ENCODE measurements around the gene GRAMD2B. TPM values are rescaled to one million over a fixed set of nuclear protein-coding genes. Genes with fewer than 3 reads are reported as not detected.
"Not testable (repeated sequence)": the region's sequence is repeated elsewhere in the genome, so short reads cannot be mapped to it uniquely, and the experiment has no call there.

The GRAMD2B gene, protein sequence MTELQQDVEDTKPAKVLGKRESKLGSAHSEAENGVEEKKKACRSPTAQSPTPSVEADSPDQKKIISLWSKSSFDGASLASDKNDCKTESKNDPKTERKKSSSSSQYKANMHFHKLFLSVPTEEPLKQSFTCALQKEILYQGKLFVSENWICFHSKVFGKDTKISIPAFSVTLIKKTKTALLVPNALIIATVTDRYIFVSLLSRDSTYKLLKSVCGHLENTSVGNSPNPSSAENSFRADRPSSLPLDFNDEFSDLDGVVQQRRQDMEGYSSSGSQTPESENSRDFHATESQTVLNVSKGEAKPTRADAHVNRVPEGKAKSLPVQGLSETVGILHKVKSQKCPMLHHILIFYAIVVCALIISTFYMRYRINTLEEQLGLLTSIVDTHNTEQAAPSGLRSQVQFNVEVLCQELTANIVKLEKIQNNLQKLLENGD
- total RNA-seq = 29.3 TPM
- long read RNA-seq, transcript GRAMD2B-201 (14 exons, 3,175 nt) = minor isoform, 5 of 26 reads
- long read RNA-seq, transcript GRAMD2B-218 (15 exons, 2,977 nt) = major isoform, 12 of 26 reads
- long read RNA-seq, partial matches to known transcripts = 2 of 26 reads
- long read RNA-seq, other reads (novel, unspliced or antisense) = 6 of 26 reads

- peak; percentile 90 for DNase-seq (ENCODE audit: missing footprints)
- peak; percentile 96 for ATAC-seq
- intact Hi-C loops (cut with DNase I) = loop anchor here (5.0 kb wide), 2 partner anchors 51 to 114 kb away; no protein-coding TSS in a partner anchor
Observed at GRCh38 chr5:126422994-126423788, at the start of gene GRAMD2B. Gene GRAMD2B, plus strand, starts transcription at chr5:126423409. Its CDS starts 198 bp downstream, at chr5:126423607.

DNA sequence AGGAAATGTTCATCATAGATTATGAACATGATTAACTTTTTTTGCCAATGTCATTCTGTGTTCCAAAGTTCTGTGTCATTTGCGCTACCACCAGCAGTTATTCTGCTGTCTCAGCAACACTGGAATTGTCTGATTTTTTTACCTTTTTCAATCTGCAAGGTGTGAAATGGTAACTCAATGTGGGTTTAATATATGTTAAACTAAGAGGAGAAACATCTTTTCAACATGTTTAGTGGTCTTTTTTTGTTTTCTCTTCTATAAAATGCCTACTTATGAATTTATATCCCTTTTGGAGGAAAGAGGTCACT is 49.1 kb upstream of the GRAMD2B start:
- no peak for ATAC-seq
- intact Hi-C loops (cut with DNase I) = loop anchor here (5.0 kb wide), 1 partner anchor 48 kb away; the partner anchor contains the start of gene GRAMD2B

GRCh38 chr5:126376443-126376842 is 46.8 kb upstream of the GRAMD2B start:
- ATAC-seq = no peak
- DNase-seq (ENCODE audit: missing footprints) = peak; percentile 45
- intact Hi-C loops (cut with DNase I) = no loop called here

More for the DNA sequence above, 49.1 kb upstream of the GRAMD2B start:
- no peak for DNase-seq (ENCODE audit: missing footprints)

DNA sequence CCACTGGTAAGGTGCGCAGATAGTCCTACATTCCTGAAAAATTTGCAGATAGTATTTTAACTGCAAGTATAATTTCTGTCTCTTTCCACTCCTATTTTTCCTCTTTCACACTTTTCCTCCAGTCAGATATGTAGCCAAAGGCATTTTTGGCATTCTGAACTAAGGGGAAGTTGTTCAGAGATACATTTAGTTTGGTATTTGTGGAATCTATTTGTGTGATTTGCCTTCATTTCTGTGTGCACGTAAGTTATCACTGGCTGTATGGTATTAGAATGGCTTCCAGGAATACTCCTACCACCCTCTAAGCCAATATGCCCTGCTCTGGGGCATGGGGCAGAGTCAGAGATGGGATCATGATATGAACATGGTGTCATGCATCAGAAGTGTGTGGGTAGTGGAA is 45.8 kb upstream of the GRAMD2B start:
- no peak for DNase-seq (ENCODE audit: missing footprints)
- intact Hi-C loops (cut with DNase I) = no loop called here
- ATAC-seq = no peak

DNA sequence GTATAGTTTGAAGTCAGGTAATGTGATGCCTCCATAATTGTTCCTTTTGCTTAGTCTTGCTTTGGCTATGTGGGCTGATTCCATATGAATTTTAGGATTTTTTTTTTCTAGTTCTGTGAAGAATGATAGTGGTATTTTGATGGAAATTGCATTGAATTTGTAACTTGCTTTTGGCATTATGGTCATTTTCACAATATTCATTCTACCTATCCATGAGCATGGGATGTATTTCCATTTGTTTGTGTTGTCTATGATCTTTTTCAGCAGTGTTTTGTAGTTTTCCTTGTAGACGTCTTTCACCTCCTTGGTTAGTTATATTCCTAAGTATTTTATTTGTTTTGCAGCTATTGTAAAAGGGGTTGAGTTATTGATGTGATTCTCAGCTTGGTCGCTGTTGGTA is 42.9 kb upstream of the GRAMD2B start:
- DNase-seq (ENCODE audit: missing footprints); intact Hi-C loops (cut with DNase I); ATAC-seq: not testable (repeated sequence)

- ATAC-seq (no peak), DNase-seq (ENCODE audit: missing footprints) (no peak)
- intact Hi-C loops (cut with DNase I) = no loop called here
Observed at GRCh38 chr5:126383246-126383645, 40.0 kb upstream of the GRAMD2B start.

- no peak for DNase-seq (ENCODE audit: missing footprints)
- intact Hi-C loops (cut with DNase I) = no loop called here
- ATAC-seq = no peak
Observed at GRCh38 chr5:126383776-126384175, 39.4 kb upstream of the GRAMD2B start.

DNA sequence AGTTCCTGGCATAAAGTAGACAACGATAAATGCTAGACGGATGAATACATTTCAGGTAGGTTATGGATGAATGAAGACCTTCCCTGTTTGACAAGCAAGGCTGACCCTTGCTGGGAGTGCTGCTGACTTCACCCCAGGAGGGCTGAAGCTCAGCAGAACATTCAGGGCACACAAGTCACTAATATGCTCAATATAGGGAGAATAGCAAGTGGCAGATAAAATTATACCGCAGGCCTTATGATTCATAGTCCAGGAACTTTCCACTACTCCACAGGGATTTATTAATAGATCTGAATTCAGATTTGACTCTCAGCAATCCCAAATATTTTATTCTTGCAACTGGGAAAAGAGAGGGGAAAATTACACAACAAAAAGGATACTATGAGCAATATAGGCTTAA is 38.2 kb upstream of the GRAMD2B start:
- intact Hi-C loops (cut with DNase I) = no loop called here
- DNase-seq (ENCODE audit: missing footprints) (no peak), ATAC-seq (peak; percentile 65)

GRCh38 chr5:126385524-126386502 is 37.4 kb upstream of the GRAMD2B start:
- intact Hi-C loops (cut with DNase I) = no loop called here
- DNase-seq (ENCODE audit: missing footprints) (no peak), ATAC-seq (no peak)

- intact Hi-C loops (cut with DNase I) = no loop called here
- no peak for ATAC-seq
Observed at GRCh38 chr5:126389179-126389578, 34.0 kb upstream of the GRAMD2B start.

DNA sequence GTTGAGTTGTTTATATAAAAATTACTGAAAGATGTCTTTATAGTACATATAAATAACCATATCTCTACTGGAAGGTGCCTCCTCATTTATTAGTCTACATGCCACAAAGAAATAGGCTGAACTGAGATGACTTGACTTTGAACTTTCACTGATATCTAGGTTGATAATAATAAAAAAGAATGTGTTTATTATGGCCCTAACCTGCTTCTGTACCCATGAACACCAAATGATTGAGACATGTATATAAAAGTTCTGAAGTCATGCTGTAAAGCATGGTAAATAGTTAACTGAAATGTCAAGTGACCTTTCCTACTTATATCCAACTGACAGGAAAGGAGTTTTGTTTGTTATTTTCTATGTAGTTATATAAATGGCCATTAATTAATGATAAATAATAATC is 33.2 kb upstream of the GRAMD2B start:
- ATAC-seq (no peak), DNase-seq (ENCODE audit: missing footprints) (no peak)
- intact Hi-C loops (cut with DNase I) = no loop called here

More at GRCh38 chr5:126389179-126389578, 34.0 kb upstream of the GRAMD2B start:
- no peak for DNase-seq (ENCODE audit: missing footprints)

GRCh38 chr5:126391386-126391785 is 31.8 kb upstream of the GRAMD2B start:
- intact Hi-C loops (cut with DNase I) = no loop called here
- DNase-seq (ENCODE audit: missing footprints) = no peak
- no peak for ATAC-seq

DNA sequence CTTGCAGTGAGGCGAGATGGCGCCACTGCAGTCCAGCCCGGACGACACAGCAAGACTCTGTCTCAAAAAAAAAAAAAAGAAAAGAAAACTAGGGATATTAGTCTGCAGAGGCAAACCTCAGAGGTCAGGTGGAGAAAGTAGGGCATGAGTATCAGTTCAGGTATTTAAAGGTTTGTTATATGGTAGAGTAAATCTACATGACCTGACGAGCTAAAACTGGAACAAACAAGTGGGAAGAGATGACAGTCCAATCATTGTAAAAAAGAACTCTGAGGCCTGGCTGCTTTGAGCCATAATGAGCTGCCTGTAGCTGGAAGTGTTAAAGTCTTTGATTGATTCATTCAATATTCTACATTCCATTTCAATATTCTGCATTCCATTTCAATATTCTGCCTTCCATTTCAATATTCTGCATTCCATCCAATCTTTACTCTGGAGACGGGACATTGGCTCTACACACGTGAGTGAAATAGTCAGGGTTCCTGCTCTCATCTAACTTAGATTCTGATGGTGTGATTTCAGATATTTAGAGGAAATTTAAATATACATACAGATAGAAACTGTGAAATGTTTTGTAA is 28.9 kb upstream of the GRAMD2B start:
- ATAC-seq (no peak), DNase-seq (ENCODE audit: missing footprints) (no peak)
- intact Hi-C loops (cut with DNase I) = no loop called here

DNA sequence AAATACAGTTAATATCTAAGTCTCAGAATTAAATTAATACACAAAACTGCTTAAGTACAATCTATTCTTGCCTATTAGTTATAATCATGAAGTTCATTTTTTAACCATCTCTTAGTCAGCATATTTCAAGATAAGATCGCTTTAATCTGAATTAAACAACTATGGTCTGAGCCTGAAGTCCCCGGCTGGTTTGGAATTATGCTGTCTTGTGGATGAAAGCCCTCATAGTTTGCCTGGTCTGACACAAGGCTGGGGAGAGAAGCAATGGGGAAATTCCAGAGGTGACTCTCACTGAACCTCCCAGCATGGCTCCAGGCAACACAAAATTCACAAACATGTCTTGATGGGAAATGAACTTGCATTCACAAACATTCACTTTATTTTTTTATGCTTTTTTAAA is 28.0 kb upstream of the GRAMD2B start:
- intact Hi-C loops (cut with DNase I) = no loop called here
- DNase-seq (ENCODE audit: missing footprints) = no peak
- ATAC-seq = no peak

- DNase-seq (ENCODE audit: missing footprints) (no peak), ATAC-seq (no peak)
- intact Hi-C loops (cut with DNase I) = no loop called here
Observed at GRCh38 chr5:126395605-126396004, 27.6 kb upstream of the GRAMD2B start.

- DNase-seq (ENCODE audit: missing footprints); ATAC-seq; intact Hi-C loops (cut with DNase I): not testable (repeated sequence)
Observed at GRCh38 chr5:126396721-126397120, 26.5 kb upstream of the GRAMD2B start.

DNA sequence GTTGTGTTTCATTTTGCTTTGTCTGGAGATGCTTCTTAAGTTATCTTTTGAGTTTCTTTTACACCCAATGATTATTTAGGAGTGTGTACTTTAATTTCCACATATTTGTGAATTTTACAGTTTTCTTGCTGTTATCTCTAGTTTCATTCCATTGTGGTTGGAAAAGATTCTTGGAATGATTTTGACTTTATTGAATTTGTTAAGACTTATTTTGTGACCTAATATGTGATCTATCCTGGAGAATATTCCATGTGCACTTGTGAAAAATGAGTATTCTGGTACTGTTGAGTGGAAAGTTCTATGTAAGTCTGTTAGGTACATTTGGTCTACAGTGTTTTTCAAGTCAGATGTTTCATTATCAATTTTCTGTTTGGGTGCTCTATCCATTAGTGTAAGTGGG is 24.4 kb upstream of the GRAMD2B start:
- no peak for DNase-seq (ENCODE audit: missing footprints)
- intact Hi-C loops (cut with DNase I) = no loop called here
- no peak for ATAC-seq

GRCh38 chr5:126400621-126401251 is 22.5 kb upstream of the GRAMD2B start:
- no peak for DNase-seq (ENCODE audit: missing footprints)
- intact Hi-C loops (cut with DNase I) = no loop called here
- no peak for ATAC-seq
